ENCODE measurements around the gene NELL2. TPM values are rescaled to one million over a fixed set of nuclear protein-coding genes. Genes with fewer than 3 reads are reported as not detected.
"Not testable (repeated sequence)": the region's sequence is repeated elsewhere in the genome, so short reads cannot be mapped to it uniquely, and the experiment has no call there.

The NELL2 gene
- polyA plus RNA-seq, 1 donor: 99.9 TPM

- Histone ChIP-seq H3K4me3 (ENCODE audit: low read length) (no peak overlapping the region), H3K27me3 (ENCODE audit: control insufficient read depth, insufficient read depth, low read length) (no peaks in the 10 kb centered on the region), H3K27ac (ENCODE audit: low read length) (no peak overlapping the region), H3K4me1 (ENCODE audit: control insufficient read depth, insufficient read depth, low read length) (peaks cover 25% of the 10 kb centered on the region), H3K36me3 (ENCODE audit: control insufficient read depth, insufficient read depth, low read length) (no peaks in the 10 kb centered on the region), H3K9me3 (ENCODE audit: control insufficient read depth, low read depth, low read length) (no peaks in the 10 kb centered on the region)
- DNase-seq: no peak
- WGBS (ENCODE audit: insufficient coverage, low lambda C conversion rate): no CpG with 5 or more reads among the region's 1 CpG
Observed at GRCh38 chr12:44830566-44831055, 45.5 kb downstream of the NELL2 start.

GRCh38 chr12:44829045-44829444 is 47.1 kb downstream of the NELL2 start:
- no peaks in the 10 kb centered on the region for H3K9me3 ChIP-seq (ENCODE audit: control insufficient read depth, low read depth, low read length)
- no peaks in the 10 kb centered on the region for H3K36me3 ChIP-seq (ENCODE audit: control insufficient read depth, insufficient read depth, low read length)
- H3K4me3 ChIP-seq (ENCODE audit: low read length): no peak overlapping the region
- no CpG with 5 or more reads among the region's 1 CpG for WGBS (ENCODE audit: insufficient coverage, low lambda C conversion rate)
- no peak for DNase-seq
- no peaks in the 10 kb centered on the region for H3K27me3 ChIP-seq (ENCODE audit: control insufficient read depth, insufficient read depth, low read length)
- peaks cover 12% of the 10 kb centered on the region for H3K4me1 ChIP-seq (ENCODE audit: control insufficient read depth, insufficient read depth, low read length)
- no peak overlapping the region for H3K27ac ChIP-seq (ENCODE audit: low read length)

- 92% methylated on average over 3 of the region's 3 CpGs for WGBS (ENCODE audit: insufficient coverage, low lambda C conversion rate)
Observed at GRCh38 chr12:44827832-44828438, 48.2 kb downstream of the NELL2 start.

GRCh38 chr12:44821702-44822101 is 54.4 kb downstream of the NELL2 start:
- not testable (repeated sequence) for H3K36me3 ChIP-seq (ENCODE audit: control insufficient read depth, insufficient read depth, low read length); H3K27ac ChIP-seq (ENCODE audit: low read length); H3K27me3 ChIP-seq (ENCODE audit: control insufficient read depth, insufficient read depth, low read length); H3K4me1 ChIP-seq (ENCODE audit: control insufficient read depth, insufficient read depth, low read length); DNase-seq; H3K4me3 ChIP-seq (ENCODE audit: low read length); H3K9me3 ChIP-seq (ENCODE audit: control insufficient read depth, low read depth, low read length)
- WGBS (ENCODE audit: insufficient coverage, low lambda C conversion rate): 100% methylated on average over 1 of the region's 8 CpGs

More at GRCh38 chr12:44827832-44828438, 48.2 kb downstream of the NELL2 start:
- H3K27ac ChIP-seq (ENCODE audit: low read length): no peak overlapping the region
- H3K4me1 ChIP-seq (ENCODE audit: control insufficient read depth, insufficient read depth, low read length): peaks cover 7% of the 10 kb centered on the region
- H3K9me3 ChIP-seq (ENCODE audit: control insufficient read depth, low read depth, low read length): no peaks in the 10 kb centered on the region
- no peaks in the 10 kb centered on the region for H3K27me3 ChIP-seq (ENCODE audit: control insufficient read depth, insufficient read depth, low read length)
- DNase-seq: no peak
- H3K36me3 ChIP-seq (ENCODE audit: control insufficient read depth, insufficient read depth, low read length): no peaks in the 10 kb centered on the region
- no peak overlapping the region for H3K4me3 ChIP-seq (ENCODE audit: low read length)

- DNase-seq: no peak
- Histone ChIP-seq H3K9me3 (ENCODE audit: control insufficient read depth, low read depth, low read length) (no peaks in the 10 kb centered on the region), H3K36me3 (ENCODE audit: control insufficient read depth, insufficient read depth, low read length) (no peaks in the 10 kb centered on the region), H3K27me3 (ENCODE audit: control insufficient read depth, insufficient read depth, low read length) (no peaks in the 10 kb centered on the region), H3K27ac (ENCODE audit: low read length) (no peak overlapping the region), H3K4me1 (ENCODE audit: control insufficient read depth, insufficient read depth, low read length) (peaks cover 9% of the 10 kb centered on the region), H3K4me3 (ENCODE audit: low read length) (no peak overlapping the region)
- WGBS (ENCODE audit: insufficient coverage, low lambda C conversion rate): 100% methylated on average over 2 of the region's 4 CpGs
Observed at GRCh38 chr12:44819884-44820283, 56.2 kb downstream of the NELL2 start.

GRCh38 chr12:44817687-44818086 is 58.4 kb downstream of the NELL2 start:
- no peak for DNase-seq
- Histone ChIP-seq H3K9me3 (ENCODE audit: control insufficient read depth, low read depth, low read length) (no peaks in the 10 kb centered on the region), H3K4me1 (ENCODE audit: control insufficient read depth, insufficient read depth, low read length) (peaks cover 18% of the 10 kb centered on the region), H3K4me3 (ENCODE audit: low read length) (no peak overlapping the region), H3K27ac (ENCODE audit: low read length) (no peak overlapping the region), H3K36me3 (ENCODE audit: control insufficient read depth, insufficient read depth, low read length) (no peaks in the 10 kb centered on the region), H3K27me3 (ENCODE audit: control insufficient read depth, insufficient read depth, low read length) (no peaks in the 10 kb centered on the region)
- no CpG with 5 or more reads among the region's 3 CpGs for WGBS (ENCODE audit: insufficient coverage, low lambda C conversion rate)

GRCh38 chr12:44816446-44817017 is 59.6 kb downstream of the NELL2 start:
- peak; percentile 72 to 86 for DNase-seq
- Histone ChIP-seq H3K4me3 (ENCODE audit: low read length) (no peak overlapping the region), H3K27ac (ENCODE audit: low read length) (peak overlapping the region; percentile 62), H3K27me3 (ENCODE audit: control insufficient read depth, insufficient read depth, low read length) (no peaks in the 10 kb centered on the region), H3K4me1 (ENCODE audit: control insufficient read depth, insufficient read depth, low read length) (peaks cover 18% of the 10 kb centered on the region), H3K9me3 (ENCODE audit: control insufficient read depth, low read depth, low read length) (no peaks in the 10 kb centered on the region), H3K36me3 (ENCODE audit: control insufficient read depth, insufficient read depth, low read length) (no peaks in the 10 kb centered on the region)
- WGBS (ENCODE audit: insufficient coverage, low lambda C conversion rate): no CpG with 5 or more reads among the region's 4 CpGs

- peaks cover 11% of the 10 kb centered on the region for H3K4me1 ChIP-seq (ENCODE audit: control insufficient read depth, insufficient read depth, low read length)
- DNase-seq: peak; percentile 51 to 61
- no peak overlapping the region for H3K27ac ChIP-seq (ENCODE audit: low read length)
- H3K36me3 ChIP-seq (ENCODE audit: control insufficient read depth, insufficient read depth, low read length): no peaks in the 10 kb centered on the region
- H3K9me3 ChIP-seq (ENCODE audit: control insufficient read depth, low read depth, low read length): no peaks in the 10 kb centered on the region
- H3K27me3 ChIP-seq (ENCODE audit: control insufficient read depth, insufficient read depth, low read length): no peaks in the 10 kb centered on the region
- no CpG with 5 or more reads among the region's 1 CpG for WGBS (ENCODE audit: insufficient coverage, low lambda C conversion rate)
- no peak overlapping the region for H3K4me3 ChIP-seq (ENCODE audit: low read length)
Observed at GRCh38 chr12:44812062-44812461, 64.1 kb downstream of the NELL2 start.

GRCh38 chr12:44804068-44804467 is 72.0 kb downstream of the NELL2 start:
- no peaks in the 10 kb centered on the region for H3K27me3 ChIP-seq (ENCODE audit: control insufficient read depth, insufficient read depth, low read length)
- H3K4me3 ChIP-seq (ENCODE audit: low read length): no peak overlapping the region
- H3K27ac ChIP-seq (ENCODE audit: low read length): no peak overlapping the region

GRCh38 chr12:44795970-44796369 is 80.1 kb downstream of the NELL2 start:
- H3K4me1 ChIP-seq (ENCODE audit: control insufficient read depth, insufficient read depth, low read length): no peaks in the 10 kb centered on the region
- no peaks in the 10 kb centered on the region for H3K36me3 ChIP-seq (ENCODE audit: control insufficient read depth, insufficient read depth, low read length)
- no peak overlapping the region for H3K27ac ChIP-seq (ENCODE audit: low read length)
- no peaks in the 10 kb centered on the region for H3K9me3 ChIP-seq (ENCODE audit: control insufficient read depth, low read depth, low read length)
- DNase-seq: no peak
- H3K4me3 ChIP-seq (ENCODE audit: low read length): no peak overlapping the region
- no peaks in the 10 kb centered on the region for H3K27me3 ChIP-seq (ENCODE audit: control insufficient read depth, insufficient read depth, low read length)

More at GRCh38 chr12:44804068-44804467, 72.0 kb downstream of the NELL2 start:
- DNase-seq: no peak
- no peaks in the 10 kb centered on the region for H3K9me3 ChIP-seq (ENCODE audit: control insufficient read depth, low read depth, low read length)
- H3K4me1 ChIP-seq (ENCODE audit: control insufficient read depth, insufficient read depth, low read length): no peaks in the 10 kb centered on the region
- H3K36me3 ChIP-seq (ENCODE audit: control insufficient read depth, insufficient read depth, low read length): no peaks in the 10 kb centered on the region

- no peaks in the 10 kb centered on the region for H3K36me3 ChIP-seq (ENCODE audit: control insufficient read depth, insufficient read depth, low read length)
- H3K4me3 ChIP-seq (ENCODE audit: low read length): no peak overlapping the region
- no peaks in the 10 kb centered on the region for H3K9me3 ChIP-seq (ENCODE audit: control insufficient read depth, low read depth, low read length)
- no peaks in the 10 kb centered on the region for H3K4me1 ChIP-seq (ENCODE audit: control insufficient read depth, insufficient read depth, low read length)
- no peaks in the 10 kb centered on the region for H3K27me3 ChIP-seq (ENCODE audit: control insufficient read depth, insufficient read depth, low read length)
- WGBS (ENCODE audit: insufficient coverage, low lambda C conversion rate): no CpG with 5 or more reads among the region's 4 CpGs
- no peak overlapping the region for H3K27ac ChIP-seq (ENCODE audit: low read length)
- no peak for DNase-seq
Observed at GRCh38 chr12:44788731-44789130, 87.4 kb downstream of the NELL2 start.
